ENCODE measurements around the gene LRRK1. TPM values are rescaled to one million over a fixed set of nuclear protein-coding genes. Genes with fewer than 3 reads are reported as not detected.

The LRRK1 gene
- total and polyA plus RNA-seq, 7 donors: 7.1 to 27.4 (median 10.2) TPM

- H3K4me3 ChIP-seq: no peak overlapping the region
- H3K9me3 ChIP-seq: no peaks in the 10 kb centered on the region
- no peaks in the 10 kb centered on the region for H3K36me3 ChIP-seq
- no peaks in the 10 kb centered on the region for H3K27me3 ChIP-seq
- 77 to 95% methylated on average over 4 of the region's 4 CpGs for WGBS, 2 donors
- DNase-seq: no peak
- intact Hi-C loops (cut with DNase I): no loop called here
- H3K27ac ChIP-seq: no peak overlapping the region
- no peaks in the 10 kb centered on the region for H3K4me1 ChIP-seq
- TF ChIP-seq CTCF (IDR thresholded peaks at IDR 0.05) (no peak), POLR2AphosphoS5 (IDR thresholded peaks at IDR 0.05) (no peak), EP300 (IDR thresholded peaks at IDR 0.05) (no peak), POLR2A (IDR thresholded peaks at IDR 0.05) (no peak)
Measured at GRCh38 chr15:100937171-100937570, 18.0 kb downstream of the LRRK1 start.

GRCh38 chr15:100939791-100940190 is 20.6 kb downstream of the LRRK1 start:
- WGBS, 2 donors: 61 to 88% methylated on average over 4 of the region's 4 CpGs
- no peaks in the 10 kb centered on the region for H3K4me1 ChIP-seq
- H3K36me3 ChIP-seq: no peaks in the 10 kb centered on the region
- H3K9me3 ChIP-seq: no peaks in the 10 kb centered on the region
- H3K27me3 ChIP-seq: no peaks in the 10 kb centered on the region
- TF ChIP-seq POLR2A (IDR thresholded peaks at IDR 0.05) (no peak), POLR2AphosphoS5 (IDR thresholded peaks at IDR 0.05) (no peak), EP300 (IDR thresholded peaks at IDR 0.05) (no peak), CTCF (IDR thresholded peaks at IDR 0.05) (no peak)
- DNase-seq: no peak
- intact Hi-C loops (cut with DNase I): no loop called here
- H3K27ac ChIP-seq: no peak overlapping the region
- H3K4me3 ChIP-seq: no peak overlapping the region

- intact Hi-C loops (cut with DNase I): no loop called here
- Histone ChIP-seq H3K4me1 (no peaks in the 10 kb centered on the region), H3K27ac (no peak overlapping the region), H3K9me3 (no peaks in the 10 kb centered on the region), H3K27me3 (no peaks in the 10 kb centered on the region), H3K4me3 (no peak overlapping the region), H3K36me3 (no peaks in the 10 kb centered on the region)
- 84 to 91% methylated on average over 2 of the region's 2 CpGs for WGBS, 2 donors
- TF ChIP-seq CTCF (IDR thresholded peaks at IDR 0.05): no peak
- no peak for TF ChIP-seq POLR2A (IDR thresholded peaks at IDR 0.05)
- TF ChIP-seq POLR2AphosphoS5 (IDR thresholded peaks at IDR 0.05): no peak
- no peak for TF ChIP-seq EP300 (IDR thresholded peaks at IDR 0.05)
- no peak for DNase-seq
Measured at GRCh38 chr15:100940767-100941379, 21.7 kb downstream of the LRRK1 start.

GRCh38 chr15:100941536-100941935 is 22.4 kb downstream of the LRRK1 start:
- WGBS, 2 donors: 77 to 78% methylated on average over 10 of the region's 10 CpGs
- H3K9me3 ChIP-seq: no peaks in the 10 kb centered on the region

More at GRCh38 chr15:100941536-100941935, 22.4 kb downstream of the LRRK1 start:
- DNase-seq: no peak
- intact Hi-C loops (cut with DNase I): no loop called here
- no peaks in the 10 kb centered on the region for H3K27me3 ChIP-seq
- H3K27ac ChIP-seq: no peak overlapping the region
- H3K4me1 ChIP-seq: no peaks in the 10 kb centered on the region
- H3K4me3 ChIP-seq: no peak overlapping the region
- no peaks in the 10 kb centered on the region for H3K36me3 ChIP-seq
- TF ChIP-seq POLR2AphosphoS5 (IDR thresholded peaks at IDR 0.05) (no peak), POLR2A (IDR thresholded peaks at IDR 0.05) (no peak), EP300 (IDR thresholded peaks at IDR 0.05) (no peak), CTCF (IDR thresholded peaks at IDR 0.05) (no peak)

Data from sigmoid colon (tissue), 7 donors.